OCI-LY3 (cell line): ENCODE results near the gene CHTF18.

Experiments used
- CTCF ChIP-seq: fragments of 200-600, 300-600 bp; sonication (generic); IDR thresholded peaks from 2 replicates; pipeline ENCODE4 v1.5.1; 2014; ENCODE audit warnings: antibody characterized with exemption, low read length, low read depth
- EZH2phosphoT487 ChIP-seq: fragments of 200-600 bp; shearing (Covaris generic); IDR thresholded peaks from 2 replicates; pipeline ENCODE4 v1.6.1; 2018; ENCODE audit warnings: antibody characterized with exemption, mixed run types, low read depth

DNA sequence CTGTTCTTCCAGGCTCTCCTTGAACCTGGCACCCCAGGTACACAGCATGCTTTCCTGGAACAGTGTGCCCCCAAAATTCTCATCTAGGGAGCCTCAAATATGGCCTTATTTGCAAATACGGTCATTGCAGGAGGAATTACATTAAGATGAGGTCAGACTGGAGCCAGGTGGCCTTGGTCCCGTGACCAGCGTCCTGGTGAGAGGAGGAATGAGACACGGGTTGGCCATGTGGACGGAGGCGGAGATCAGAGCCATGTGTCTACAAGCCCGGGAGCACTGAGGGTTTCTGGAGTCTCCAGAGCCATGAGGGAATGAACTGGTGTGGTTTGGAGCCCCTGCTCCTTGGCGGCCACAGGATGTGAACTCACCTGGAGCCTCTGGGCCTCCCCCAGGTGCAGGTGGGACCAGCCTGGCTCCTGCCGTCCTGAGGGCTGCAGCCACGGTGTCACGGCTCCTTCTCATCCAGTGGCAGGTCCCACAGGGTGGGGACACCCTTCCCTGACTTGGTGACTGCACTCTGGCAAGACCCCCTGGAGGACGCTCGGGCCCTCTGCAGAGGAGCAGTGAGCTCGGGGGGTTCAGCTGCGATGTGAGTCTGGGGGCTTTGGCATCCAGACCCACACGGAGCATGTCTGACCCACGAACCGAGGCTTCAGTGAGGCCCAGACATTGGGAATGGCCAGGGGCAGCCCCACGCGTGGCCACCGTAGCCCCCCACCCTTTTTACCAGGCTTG is 33.9 kb downstream of the CHTF18 start:
- TF ChIP-seq EZH2phosphoT487: no peak
- TF ChIP-seq CTCF: no peak
